ENCODE measurements around the gene NECAB3.

The NECAB3 gene

GRCh38 chr20:33711446-33711738 is 37.2 kb upstream of the NECAB3 start:
- H3K4me3 ChIP-seq (ENCODE audit: low read length), result no peak overlapping the region
- H3K9me2 ChIP-seq (replicated peaks; ENCODE audit: control insufficient read depth, low read length), result no peaks in the 10 kb centered on the region
- no peaks in the 10 kb centered on the region for H4K20me1 ChIP-seq (ENCODE audit: control insufficient read depth, insufficient read depth, low read depth, low read length)
- no peaks in the 10 kb centered on the region for H3K9me3 ChIP-seq (ENCODE audit: control insufficient read depth, insufficient read depth, low read length)
- no peaks in the 10 kb centered on the region for H3K4me1 ChIP-seq (ENCODE audit: control insufficient read depth, low read length)
- no peaks in the 10 kb centered on the region for H3F3A ChIP-seq (ENCODE audit: control insufficient read depth, insufficient read depth)
- no peak overlapping the region for H3K27ac ChIP-seq (ENCODE audit: low read depth, low read length)
- no peaks in the 10 kb centered on the region for H3K27me3 ChIP-seq (ENCODE audit: control insufficient read depth, low read length)
- H3K79me2 ChIP-seq (ENCODE audit: control insufficient read depth, low read length), result no peaks in the 10 kb centered on the region
- no peaks in the 10 kb centered on the region for H3K36me3 ChIP-seq (ENCODE audit: control insufficient read depth, low read length)
- no peak overlapping the region for H3K4me2 ChIP-seq (ENCODE audit: low read length)
- TF ChIP-seq EZH2phosphoT487 (IDR thresholded peaks at IDR 0.05; ENCODE audit: borderline replicate concordance, low read length) (no peak), CTCF (IDR thresholded peaks at IDR 0.05; ENCODE audit: low read depth, low read length, poor library complexity, severe bottlenecking) (no peak)

- TF ChIP-seq CTCF (IDR thresholded peaks at IDR 0.05; ENCODE audit: low read depth, low read length, poor library complexity, severe bottlenecking), result no peak
- TF ChIP-seq EZH2phosphoT487 (IDR thresholded peaks at IDR 0.05; ENCODE audit: borderline replicate concordance, low read length), result no peak
- Histone ChIP-seq H3K4me2 (ENCODE audit: low read length) (no peak overlapping the region), H3K4me3 (ENCODE audit: low read length) (no peak overlapping the region), H3K36me3 (ENCODE audit: control insufficient read depth, low read length) (no peaks in the 10 kb centered on the region), H4K20me1 (ENCODE audit: control insufficient read depth, insufficient read depth, low read depth, low read length) (no peaks in the 10 kb centered on the region), H3K4me1 (ENCODE audit: control insufficient read depth, low read length) (peaks cover 4% of the 10 kb centered on the region), H3K9me2 (replicated peaks; ENCODE audit: control insufficient read depth, low read length) (no peaks in the 10 kb centered on the region), H3K9me3 (ENCODE audit: control insufficient read depth, insufficient read depth, low read length) (no peaks in the 10 kb centered on the region), H3K27me3 (ENCODE audit: control insufficient read depth, low read length) (no peaks in the 10 kb centered on the region), H3F3A (ENCODE audit: control insufficient read depth, insufficient read depth) (no peaks in the 10 kb centered on the region), H3K79me2 (ENCODE audit: control insufficient read depth, low read length) (no peaks in the 10 kb centered on the region), H3K27ac (ENCODE audit: low read depth, low read length) (no peak overlapping the region)
These were observed 36.6 kb upstream of the NECAB3 start for GRCh38 chr20:33710681-33711445.

GRCh38 chr20:33709905-33710541 is 35.8 kb upstream of the NECAB3 start:
- no peaks in the 10 kb centered on the region for H3K79me2 ChIP-seq (ENCODE audit: control insufficient read depth, low read length)
- H3F3A ChIP-seq (ENCODE audit: control insufficient read depth, insufficient read depth), result no peaks in the 10 kb centered on the region
- H3K4me1 ChIP-seq (ENCODE audit: control insufficient read depth, low read length), result peaks cover 10% of the 10 kb centered on the region
- no peak overlapping the region for H3K4me3 ChIP-seq (ENCODE audit: low read length)
- no peaks in the 10 kb centered on the region for H3K36me3 ChIP-seq (ENCODE audit: control insufficient read depth, low read length)
- no peak overlapping the region for H3K27ac ChIP-seq (ENCODE audit: low read depth, low read length)
- H4K20me1 ChIP-seq (ENCODE audit: control insufficient read depth, insufficient read depth, low read depth, low read length), result no peaks in the 10 kb centered on the region
- no peaks in the 10 kb centered on the region for H3K9me3 ChIP-seq (ENCODE audit: control insufficient read depth, insufficient read depth, low read length)
- no peak overlapping the region for H3K4me2 ChIP-seq (ENCODE audit: low read length)
- TF ChIP-seq CTCF (IDR thresholded peaks at IDR 0.05; ENCODE audit: low read depth, low read length, poor library complexity, severe bottlenecking) (no peak), EZH2phosphoT487 (IDR thresholded peaks at IDR 0.05; ENCODE audit: borderline replicate concordance, low read length) (no peak)
- H3K9me2 ChIP-seq (replicated peaks; ENCODE audit: control insufficient read depth, low read length), result no peaks in the 10 kb centered on the region
- no peaks in the 10 kb centered on the region for H3K27me3 ChIP-seq (ENCODE audit: control insufficient read depth, low read length)

All from DOHH2 (cell line).